Measurements from ENCODE around the gene MTURN.

The MTURN gene

DNA sequence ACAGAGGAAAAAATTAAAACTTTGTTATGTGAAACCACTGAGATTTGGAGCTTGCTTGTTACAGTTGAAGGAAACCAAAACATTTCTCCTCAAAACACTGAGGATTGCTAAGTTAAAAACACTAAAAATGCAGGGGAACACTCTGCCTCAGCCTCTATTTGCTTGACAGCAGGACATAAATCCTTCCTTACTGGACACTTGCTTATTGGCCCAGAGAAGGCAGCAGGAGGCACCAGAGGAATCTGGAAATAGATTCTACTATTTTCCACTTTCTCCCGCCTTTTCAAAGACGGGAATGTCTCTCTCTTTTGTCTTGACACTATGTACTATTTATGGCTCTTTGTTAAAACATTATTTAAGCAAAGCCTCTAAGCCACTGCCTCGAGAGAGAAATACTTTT, 67.9 kb downstream of the MTURN start:
- DNase-seq, result no peak
- H3K4me3 ChIP-seq (ENCODE audit: low read depth, low read length), result no peak overlapping the region
- H3K9me3 ChIP-seq, result no peaks in the 10 kb centered on the region
- no peaks in the 10 kb centered on the region for H3K27me3 ChIP-seq
- no peaks in the 10 kb centered on the region for H3K36me3 ChIP-seq
- H3K4me1 ChIP-seq, result no peaks in the 10 kb centered on the region
- TF ChIP-seq, protein P1, sequence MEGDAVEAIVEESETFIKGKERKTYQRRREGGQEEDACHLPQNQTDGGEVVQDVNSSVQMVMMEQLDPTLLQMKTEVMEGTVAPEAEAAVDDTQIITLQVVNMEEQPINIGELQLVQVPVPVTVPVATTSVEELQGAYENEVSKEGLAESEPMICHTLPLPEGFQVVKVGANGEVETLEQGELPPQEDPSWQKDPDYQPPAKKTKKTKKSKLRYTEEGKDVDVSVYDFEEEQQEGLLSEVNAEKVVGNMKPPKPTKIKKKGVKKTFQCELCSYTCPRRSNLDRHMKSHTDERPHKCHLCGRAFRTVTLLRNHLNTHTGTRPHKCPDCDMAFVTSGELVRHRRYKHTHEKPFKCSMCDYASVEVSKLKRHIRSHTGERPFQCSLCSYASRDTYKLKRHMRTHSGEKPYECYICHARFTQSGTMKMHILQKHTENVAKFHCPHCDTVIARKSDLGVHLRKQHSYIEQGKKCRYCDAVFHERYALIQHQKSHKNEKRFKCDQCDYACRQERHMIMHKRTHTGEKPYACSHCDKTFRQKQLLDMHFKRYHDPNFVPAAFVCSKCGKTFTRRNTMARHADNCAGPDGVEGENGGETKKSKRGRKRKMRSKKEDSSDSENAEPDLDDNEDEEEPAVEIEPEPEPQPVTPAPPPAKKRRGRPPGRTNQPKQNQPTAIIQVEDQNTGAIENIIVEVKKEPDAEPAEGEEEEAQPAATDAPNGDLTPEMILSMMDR (IDR thresholded peaks at IDR 0.05; ENCODE audit: low read depth, low read length), result no peak

DNA sequence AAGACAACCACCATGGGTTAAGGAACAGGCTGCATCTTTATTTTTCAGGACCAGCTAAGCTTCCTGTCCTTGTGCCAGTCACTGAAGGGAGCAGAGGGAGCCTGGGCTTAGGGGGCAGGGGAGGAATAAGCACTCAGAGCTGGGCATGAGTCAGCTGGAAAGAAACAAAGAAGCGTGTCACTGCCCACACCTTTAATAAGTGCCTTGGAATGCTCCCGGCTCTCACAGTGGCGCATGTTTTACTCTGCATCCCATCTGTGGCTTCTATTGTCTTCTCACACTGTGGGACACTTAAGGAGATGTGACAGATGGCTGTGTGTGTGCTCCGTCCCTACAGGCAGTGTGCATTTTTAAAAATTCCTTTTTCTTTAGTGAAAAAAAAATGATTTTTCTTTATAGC, 71.7 kb downstream of the MTURN start:
- H3K4me3 ChIP-seq (ENCODE audit: low read depth, low read length), result no peak overlapping the region
- H3K27me3 ChIP-seq, result no peaks in the 10 kb centered on the region
- TF ChIP-seq, protein P1 (IDR thresholded peaks at IDR 0.05; ENCODE audit: low read depth, low read length), result no peak
- DNase-seq, result no peak
- H3K9me3 ChIP-seq, result no peaks in the 10 kb centered on the region
- no peaks in the 10 kb centered on the region for H3K4me1 ChIP-seq
- H3K36me3 ChIP-seq, result no peaks in the 10 kb centered on the region

DNA sequence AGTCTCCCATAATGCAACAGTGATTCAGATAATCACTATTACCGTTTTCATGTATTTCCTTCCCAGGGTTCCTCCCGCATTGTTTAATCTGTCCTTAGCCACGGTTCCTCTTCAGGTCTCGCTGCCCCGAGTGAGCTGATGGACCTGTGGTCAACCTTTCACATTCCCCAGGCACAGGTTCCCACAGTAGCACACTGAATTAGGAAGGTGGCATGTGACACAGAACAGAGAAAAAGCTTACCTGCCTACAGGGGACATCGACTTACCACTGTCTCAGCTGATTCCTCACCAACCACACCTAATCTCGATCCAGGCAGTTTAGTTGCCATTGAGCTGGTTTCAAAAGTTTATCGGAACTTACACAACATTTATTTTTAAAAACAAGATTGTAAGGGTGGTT, 72.2 kb downstream of the MTURN start:
- H3K9me3 ChIP-seq, result no peaks in the 10 kb centered on the region
- DNase-seq, result no peak
- TF ChIP-seq, protein P1 (IDR thresholded peaks at IDR 0.05; ENCODE audit: low read depth, low read length), result no peak
- H3K4me3 ChIP-seq (ENCODE audit: low read depth, low read length), result no peak overlapping the region
- H3K36me3 ChIP-seq, result no peaks in the 10 kb centered on the region
- H3K27me3 ChIP-seq, result no peaks in the 10 kb centered on the region
- H3K4me1 ChIP-seq, result no peaks in the 10 kb centered on the region

DNA sequence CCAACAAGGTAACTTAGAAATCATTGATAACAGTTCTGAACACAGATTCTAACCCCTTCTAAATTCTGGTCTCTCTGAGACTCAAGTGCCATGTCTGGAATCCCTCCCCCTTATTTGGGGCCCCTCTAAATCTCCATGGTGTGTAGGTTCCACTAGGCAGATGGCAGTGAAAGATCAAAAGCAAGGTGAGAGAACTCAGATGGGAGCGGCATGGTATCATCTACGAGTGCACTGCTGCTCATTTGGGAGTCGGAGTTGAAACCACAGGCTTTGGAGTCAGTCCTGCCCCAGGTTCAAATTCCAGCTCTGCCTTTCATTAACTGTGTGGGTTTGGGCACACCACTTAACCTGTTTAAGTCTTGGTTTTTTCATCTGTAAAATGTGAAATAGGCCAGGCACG, 72.6 kb downstream of the MTURN start:
- H3K4me3 ChIP-seq (ENCODE audit: low read depth, low read length), result no peak overlapping the region
- H3K9me3 ChIP-seq, result no peaks in the 10 kb centered on the region
- no peaks in the 10 kb centered on the region for H3K27me3 ChIP-seq
- no peaks in the 10 kb centered on the region for H3K36me3 ChIP-seq
- DNase-seq, result no peak
- no peaks in the 10 kb centered on the region for H3K4me1 ChIP-seq
- TF ChIP-seq, protein P1 (IDR thresholded peaks at IDR 0.05; ENCODE audit: low read depth, low read length), result no peak

DNA sequence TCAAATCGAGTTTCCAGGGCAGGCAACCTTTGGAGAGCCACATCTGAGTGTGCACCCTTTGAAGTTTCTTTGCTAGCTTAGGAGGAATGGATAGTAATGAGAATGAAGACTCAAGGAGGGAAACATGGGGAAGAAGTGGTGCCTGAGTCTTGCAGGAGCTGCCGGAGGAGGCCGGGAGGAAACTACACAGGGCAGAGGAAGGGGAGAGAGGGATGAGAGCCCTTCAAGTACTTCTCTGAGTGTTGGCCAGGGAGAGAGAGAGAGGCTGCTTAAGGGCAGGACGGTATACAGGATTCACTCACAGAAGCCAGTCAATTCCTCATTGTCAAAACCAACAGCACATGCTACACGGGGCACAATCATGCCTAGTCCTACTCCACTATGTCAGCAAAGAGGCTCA, 75.2 kb downstream of the MTURN start:
- Histone ChIP-seq H3K4me1 (no peaks in the 10 kb centered on the region), H3K36me3 (no peaks in the 10 kb centered on the region), H3K27me3 (peaks cover 2% of the 10 kb centered on the region; the same call in 1 of the 2 replicates), H3K9me3 (no peaks in the 10 kb centered on the region), H3K4me3 (ENCODE audit: low read depth, low read length) (no peak overlapping the region)
- no peak for DNase-seq
- TF ChIP-seq, protein P1 (IDR thresholded peaks at IDR 0.05; ENCODE audit: low read depth, low read length), result no peak
